GM21737 (cell line): Measurements from ENCODE around the gene TNRC6C.
A peak's percentile ranks its signal among the peaks of the same experiment; 100 is the strongest.
"Not testable (repeated sequence)": the region's sequence is repeated elsewhere in the genome, so short reads cannot be mapped to it uniquely, and the experiment has no call there.

Source experiments
- ATAC-seq: cut with Tn5 transposase; IDR thresholded peaks from one replicate; pipeline ENCODE4 v1.9.1; 2021; ENCODE audit warnings: mild to moderate bottlenecking, moderate library complexity; ENCODE audit not compliant: unreplicated experiment

The TNRC6C gene

DNA sequence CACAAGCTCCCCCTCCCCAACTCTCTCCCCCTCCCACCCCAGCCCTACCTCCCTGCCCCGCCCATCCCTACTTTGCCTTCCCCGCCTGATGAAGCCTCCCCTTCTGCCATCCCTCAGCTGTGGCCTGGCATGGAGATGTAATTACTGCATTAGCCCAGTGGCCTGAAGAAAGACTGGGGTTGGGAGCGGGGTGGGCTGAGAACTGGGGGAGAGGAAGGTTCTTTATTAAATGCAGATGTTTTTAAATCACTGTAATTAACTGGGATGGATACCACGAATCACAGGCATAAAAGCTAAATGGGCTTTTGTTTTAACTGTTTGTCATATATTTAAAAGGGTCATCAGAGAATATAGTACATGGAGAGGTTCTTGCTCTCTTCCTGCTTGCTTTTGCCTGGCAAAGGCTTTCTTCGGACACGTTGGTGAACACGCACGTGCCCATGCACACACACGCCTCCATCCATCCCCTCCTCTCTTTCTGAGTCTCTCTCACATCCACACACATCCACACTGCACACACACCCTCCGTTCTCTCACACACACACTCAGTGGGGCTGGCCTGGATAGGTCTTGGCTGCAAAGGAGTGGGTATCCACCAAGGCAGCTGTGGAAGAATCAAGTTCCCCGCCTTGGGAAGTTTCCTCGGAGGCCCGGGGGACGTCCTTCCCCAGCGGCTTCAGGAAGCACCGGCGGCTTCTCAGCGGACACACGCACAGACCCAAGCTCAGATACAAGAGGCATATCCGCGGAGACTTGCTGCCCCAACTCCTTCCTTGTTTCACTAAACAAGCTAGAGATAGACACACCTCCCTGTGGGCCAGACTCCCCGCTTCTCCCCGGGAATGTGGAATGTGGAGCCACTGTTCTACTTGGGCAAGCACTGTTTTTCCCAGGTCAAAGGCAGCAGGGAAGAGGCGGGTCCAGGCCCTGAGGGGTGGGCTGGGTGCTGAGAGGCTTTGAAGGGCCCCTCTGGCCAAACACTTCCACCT, 27.4 kb upstream of the TNRC6C start:
- no peak for ATAC-seq

GRCh38 chr17:77933777-77934398, 24.6 kb upstream of the TNRC6C start:
- ATAC-seq = no peak

DNA sequence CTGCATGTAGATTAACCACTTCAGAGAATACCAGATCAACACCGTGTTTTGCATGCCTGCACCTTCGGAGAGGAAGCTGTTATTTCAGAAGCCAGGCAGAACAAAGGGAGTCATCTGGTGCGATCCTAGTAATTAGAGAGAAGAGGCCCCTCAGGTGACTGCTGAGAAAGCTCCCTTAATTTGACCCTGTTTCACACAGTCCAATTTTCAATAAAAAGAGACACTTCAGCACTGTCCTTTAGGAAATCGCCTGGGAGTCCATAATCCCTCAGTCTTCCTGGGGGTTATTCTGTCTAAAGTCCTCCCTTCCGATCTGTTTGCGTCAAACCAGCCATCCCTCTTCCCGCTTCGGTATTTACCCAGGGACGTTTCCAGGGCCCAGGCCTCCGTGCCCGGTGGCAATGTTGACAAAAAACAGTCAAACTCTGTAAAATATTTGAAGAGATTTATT, 23.4 kb upstream of the TNRC6C start:
- ATAC-seq = no peak

DNA sequence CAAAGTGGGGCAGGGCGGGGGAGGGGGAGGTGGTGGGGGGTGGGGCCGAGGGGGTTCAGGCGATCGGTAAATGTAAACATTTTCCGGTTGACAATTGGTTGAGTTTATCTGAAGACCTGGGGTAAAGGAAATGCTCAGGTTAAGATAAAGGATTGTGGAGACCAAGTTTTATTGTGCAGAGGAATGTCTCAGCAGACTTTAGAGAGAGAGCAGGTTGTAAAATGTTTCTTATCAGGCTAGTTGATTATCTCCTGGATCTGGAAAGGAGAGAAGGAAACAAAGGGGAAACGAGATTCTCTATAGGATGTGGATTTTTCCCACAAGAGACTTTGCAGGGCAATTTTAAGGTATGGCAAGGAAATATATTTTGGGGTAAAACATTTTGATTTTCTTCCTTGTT, 22.8 kb upstream of the TNRC6C start:
- not testable (repeated sequence) for ATAC-seq

GRCh38 chr17:77936881-77937280, 21.6 kb upstream of the TNRC6C start:
- no peak for ATAC-seq

- ATAC-seq = no peak
These were observed 17.5 kb upstream of the TNRC6C start for GRCh38 chr17:77941004-77941403.

DNA sequence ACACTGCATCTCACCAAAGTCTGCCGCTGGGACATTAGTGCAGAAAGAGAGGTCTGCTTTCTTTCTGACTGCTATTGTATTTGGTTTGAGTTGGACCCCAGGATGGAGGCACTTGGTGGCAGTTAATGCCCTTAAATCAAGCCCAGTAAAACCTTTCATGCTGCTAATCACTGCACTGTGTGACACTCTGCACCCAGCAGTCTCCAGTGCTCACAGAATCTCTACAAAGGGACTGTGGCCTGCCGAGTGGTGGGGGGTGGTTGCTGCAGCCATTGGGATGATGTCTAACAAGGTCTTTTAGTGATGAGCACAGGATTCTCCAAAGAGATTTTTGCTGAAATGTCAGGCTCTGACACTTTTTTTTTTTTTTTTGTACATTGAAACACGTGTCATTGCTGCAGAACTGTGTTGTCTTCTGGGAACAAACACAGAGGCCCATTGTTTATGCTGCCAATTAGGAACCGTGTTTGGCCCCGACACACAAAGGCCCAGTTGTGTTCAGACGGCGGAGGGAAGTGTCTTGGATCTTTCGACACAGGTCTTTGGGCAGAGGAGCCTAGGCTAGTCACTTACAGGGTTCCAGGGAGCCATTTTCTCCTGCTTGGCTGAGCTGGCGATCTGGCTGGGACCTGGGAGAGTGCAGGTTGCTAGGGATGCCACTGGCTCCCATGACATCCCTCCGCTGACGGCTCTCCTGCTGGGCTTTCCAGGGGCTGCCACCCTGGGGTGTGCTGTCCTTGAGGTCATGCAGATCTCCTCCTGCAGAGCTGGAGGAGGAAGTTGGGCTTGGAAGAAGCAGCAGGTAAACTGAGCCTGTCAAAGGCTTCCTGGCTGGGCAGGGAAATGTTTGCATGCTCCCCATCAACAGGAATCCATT, 16.2 kb upstream of the TNRC6C start:
- no peak for ATAC-seq

- no peak for ATAC-seq
These were observed 14.5 kb upstream of the TNRC6C start for GRCh38 chr17:77943971-77944370.

- ATAC-seq = no peak
These were observed 13.9 kb upstream of the TNRC6C start for GRCh38 chr17:77944390-77945222.

DNA sequence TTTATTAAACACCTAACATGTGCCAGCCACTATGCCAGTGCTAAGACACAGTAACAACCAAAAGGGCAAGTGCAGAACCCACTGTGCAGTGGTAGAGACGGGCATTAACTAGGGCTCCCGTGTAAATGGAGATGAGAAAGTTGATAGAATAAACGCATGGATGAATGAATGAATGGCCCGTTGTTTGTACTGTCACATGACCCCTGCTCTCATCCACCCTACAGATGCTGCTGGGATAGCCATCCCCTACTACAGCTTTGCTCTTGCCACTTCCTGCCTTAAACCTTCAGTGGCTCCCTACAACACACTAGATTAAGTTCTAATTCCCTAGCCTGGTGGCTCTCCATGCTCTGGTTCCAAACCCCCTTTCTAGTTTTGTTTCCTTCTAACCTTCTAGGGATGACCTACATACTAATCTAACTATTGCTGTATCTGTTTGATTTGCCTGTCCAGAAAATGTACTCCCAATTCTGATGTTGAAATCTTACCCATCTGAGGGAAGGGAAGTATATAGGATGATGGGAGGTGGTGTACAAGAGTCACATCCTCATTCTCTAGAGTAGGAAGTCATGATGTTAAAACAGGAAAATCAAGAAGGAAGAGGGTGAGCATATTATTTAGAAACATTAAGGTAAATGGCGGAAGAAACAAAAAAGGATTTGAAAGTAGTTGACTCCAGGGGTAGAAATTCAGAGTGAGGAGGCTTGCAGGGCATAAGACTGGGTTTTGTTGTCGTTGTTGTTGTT, 11.4 kb upstream of the TNRC6C start:
- no peak for ATAC-seq

GRCh38 chr17:77948690-77949114, 9.8 kb upstream of the TNRC6C start:
- no peak for ATAC-seq

- no peak for ATAC-seq
These were observed 7.4 kb upstream of the TNRC6C start for GRCh38 chr17:77951123-77951522.

DNA sequence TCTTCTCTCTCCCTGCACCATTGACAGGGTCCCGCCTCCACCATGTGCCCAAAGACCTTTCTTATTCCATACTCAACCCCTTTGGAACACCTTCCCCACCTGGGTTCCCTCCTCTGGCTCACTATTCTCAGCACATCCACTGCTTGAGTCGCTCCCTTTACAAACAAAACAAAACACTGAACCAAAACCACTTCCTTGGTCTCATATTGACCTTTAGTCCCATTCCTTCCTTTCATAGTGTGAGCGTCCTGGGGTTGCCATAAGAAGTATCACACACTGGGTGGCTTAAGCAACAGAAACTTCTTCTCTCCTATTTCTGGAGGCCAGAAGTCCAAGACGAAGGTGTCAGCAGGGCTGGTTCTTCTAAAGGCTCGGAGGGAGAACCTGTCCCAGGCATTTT, 6.1 kb upstream of the TNRC6C start:
- ATAC-seq = no peak

GRCh38 chr17:77957235-77957856, 1.2 kb upstream of the TNRC6C start:
- peak; percentile 11 for ATAC-seq

DNA sequence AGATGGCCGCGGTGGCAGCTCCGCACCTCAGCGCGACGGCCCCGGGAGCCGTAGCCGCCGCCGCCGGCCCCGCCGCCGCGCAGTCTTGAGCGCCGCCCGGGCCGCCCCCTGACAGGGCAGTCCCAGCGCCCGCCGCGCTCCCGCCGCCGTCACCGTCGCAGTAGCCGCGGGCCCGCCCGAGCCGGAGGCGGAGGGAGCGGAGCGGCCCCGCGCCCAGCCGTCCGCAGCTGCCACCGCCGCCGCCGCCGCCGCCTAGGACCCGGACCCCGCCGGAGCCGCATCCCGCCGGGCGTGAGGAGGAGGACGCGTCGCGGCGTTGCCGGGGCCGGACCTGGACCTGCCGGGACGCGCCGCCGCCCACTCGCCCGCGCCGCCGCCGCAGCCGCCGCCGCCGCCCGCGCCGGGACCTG, 218 bp downstream of the TNRC6C start:
- ATAC-seq = peak; percentile 11

DNA sequence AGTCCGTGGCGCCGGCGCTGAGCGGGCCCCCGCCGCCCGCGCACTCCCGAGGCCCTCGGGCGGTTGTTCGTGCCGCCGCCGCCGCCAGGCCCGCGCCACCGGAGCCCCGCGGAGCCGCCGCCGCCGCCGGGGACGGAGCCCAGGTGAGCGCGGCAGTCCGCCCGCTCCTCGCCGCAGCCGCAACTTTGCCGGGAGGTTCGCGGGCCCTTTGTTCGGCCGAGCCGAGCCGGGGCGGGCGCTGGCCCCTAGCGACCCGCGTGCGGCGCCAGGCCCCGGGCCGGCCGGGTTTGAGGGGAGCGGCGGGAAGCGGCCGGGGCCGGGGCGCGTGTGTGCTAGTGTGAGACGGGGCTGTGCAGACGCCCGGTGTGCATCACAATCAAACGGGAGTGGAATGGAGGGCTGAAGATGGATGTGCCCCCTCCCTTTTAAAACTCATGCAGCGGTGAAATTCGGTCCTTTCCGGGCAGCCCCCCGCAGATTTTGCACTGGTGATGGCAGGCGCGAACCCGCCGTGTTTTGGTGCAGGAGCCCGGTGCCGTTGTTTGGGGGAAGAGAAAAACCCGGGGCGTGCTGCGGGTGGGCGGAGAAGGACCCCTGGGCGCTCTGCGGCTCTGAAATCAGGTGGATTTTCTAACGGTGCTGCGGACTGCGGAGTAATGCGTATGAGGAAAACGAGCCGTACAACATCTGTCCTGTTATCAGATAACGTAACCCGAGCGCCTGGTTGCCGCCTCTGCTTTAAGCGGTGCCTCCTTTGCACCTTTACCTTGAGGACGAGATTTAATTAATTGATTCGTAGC, 823 bp downstream of the TNRC6C start:
- ATAC-seq = peak; percentile 1

- ATAC-seq = no peak
These were observed 1.5 kb downstream of the TNRC6C start for GRCh38 chr17:77959926-77960521.

DNA sequence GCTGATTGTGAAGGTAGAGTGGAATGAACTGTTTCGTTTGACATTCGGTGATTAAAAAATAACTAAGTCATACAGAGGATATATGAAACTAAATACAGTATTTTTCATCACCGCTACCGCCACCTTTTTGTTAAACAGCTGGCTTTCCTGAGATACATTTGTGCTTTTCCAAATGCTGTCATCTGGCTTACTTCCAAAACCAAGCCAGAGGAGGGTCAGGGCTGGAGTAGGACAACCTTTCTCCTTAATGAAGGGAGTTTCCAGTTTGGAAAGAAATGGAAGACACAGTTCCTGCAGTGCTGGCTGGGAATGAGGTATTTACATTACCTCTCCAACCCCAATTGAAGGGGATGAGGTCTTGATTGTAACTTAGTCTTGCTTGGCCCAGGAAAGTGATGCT, 3.2 kb downstream of the TNRC6C start:
- no peak for ATAC-seq
